ENCODE results near the gene PABPN1L.

PABPN1L gene

GRCh38 chr16:88869673-88869980 lies 3.2 kb upstream of the PABPN1L start:
- no peak for TF ChIP-seq CTCF (IDR thresholded peaks at IDR 0.05; ENCODE audit: low read depth, low read length)
- DNase-seq, result no peak
- H3K27me3 ChIP-seq, result peaks cover 88% of the 10 kb centered on the region

GRCh38 chr16:88868974-88869672 lies 2.7 kb upstream of the PABPN1L start:
- Histone ChIP-seq H3K36me3 (no peaks in the 10 kb centered on the region), H3K9me3 (no peaks in the 10 kb centered on the region), H3K4me1 (no peaks in the 10 kb centered on the region), H3K27me3 (peaks cover 83% of the 10 kb centered on the region), H3K4me3 (ENCODE audit: low read depth, low read length) (no peak overlapping the region)
- TF ChIP-seq CTCF (IDR thresholded peaks at IDR 0.05; ENCODE audit: low read depth, low read length), result no peak
- no peak for DNase-seq

More at GRCh38 chr16:88869673-88869980, 3.2 kb upstream of the PABPN1L start:
- H3K4me1 ChIP-seq, result no peaks in the 10 kb centered on the region
- no peak overlapping the region for H3K4me3 ChIP-seq (ENCODE audit: low read depth, low read length)
- no peaks in the 10 kb centered on the region for H3K36me3 ChIP-seq
- H3K9me3 ChIP-seq, result no peaks in the 10 kb centered on the region

- DNase-seq, result no peak
- TF ChIP-seq CTCF (IDR thresholded peaks at IDR 0.05; ENCODE audit: low read depth, low read length), result no peak
- Histone ChIP-seq H3K36me3 (no peaks in the 10 kb centered on the region), H3K27me3 (peaks cover 69% of the 10 kb centered on the region), H3K4me3 (ENCODE audit: low read depth, low read length) (no peak overlapping the region), H3K4me1 (no peaks in the 10 kb centered on the region), H3K9me3 (no peaks in the 10 kb centered on the region)
These were observed 1.3 kb upstream of the PABPN1L start for GRCh38 chr16:88867581-88868246.

GRCh38 chr16:88865742-88866141 lies 718 bp downstream of the PABPN1L start:
- Histone ChIP-seq H3K9me3 (no peaks in the 10 kb centered on the region), H3K4me1 (no peaks in the 10 kb centered on the region)
- no peak for TF ChIP-seq CTCF (IDR thresholded peaks at IDR 0.05; ENCODE audit: low read depth, low read length)

GRCh38 chr16:88865310-88865709 lies 1.1 kb downstream of the PABPN1L start:
- TF ChIP-seq CTCF (IDR thresholded peaks at IDR 0.05; ENCODE audit: low read depth, low read length), result no peak
- no peaks in the 10 kb centered on the region for H3K4me1 ChIP-seq
- no peak for DNase-seq
- no peaks in the 10 kb centered on the region for H3K9me3 ChIP-seq
- H3K4me3 ChIP-seq (ENCODE audit: low read depth, low read length), result no peak overlapping the region
- peaks cover 47% of the 10 kb centered on the region for H3K27me3 ChIP-seq
- H3K36me3 ChIP-seq, result peaks cover 5% of the 10 kb centered on the region; the same call in 1 of the 2 replicates

More at GRCh38 chr16:88865742-88866141, 718 bp downstream of the PABPN1L start:
- Histone ChIP-seq H3K36me3 (peaks cover 1% of the 10 kb centered on the region; the same call in 1 of the 2 replicates), H3K4me3 (ENCODE audit: low read depth, low read length) (no peak overlapping the region), H3K27me3 (peaks cover 52% of the 10 kb centered on the region)
- DNase-seq, result no peak

GRCh38 chr16:88864521-88864920 lies 1.9 kb downstream of the PABPN1L start:
- no peak overlapping the region for H3K4me3 ChIP-seq (ENCODE audit: low read depth, low read length)
- peaks cover 5% of the 10 kb centered on the region; the same call in 1 of the 2 replicates for H3K36me3 ChIP-seq
- TF ChIP-seq CTCF (IDR thresholded peaks at IDR 0.05; ENCODE audit: low read depth, low read length), result no peak
- no peaks in the 10 kb centered on the region for H3K9me3 ChIP-seq
- peaks cover 40% of the 10 kb centered on the region for H3K27me3 ChIP-seq
- H3K4me1 ChIP-seq, result no peaks in the 10 kb centered on the region
- DNase-seq, result no peak

Measured in BE2C (cell line).